GM12892 (cell line): ENCODE results near the gene SEL1L.

Experiments
- POLR2AphosphoS5 ChIP-seq: IDR thresholded peaks from 2 replicates; pipeline ENCODE4 v1.6.1; 2011; ENCODE audit warnings: low read depth, low read length, control low read depth
- TAF1 ChIP-seq: IDR thresholded peaks from 2 replicates; pipeline ENCODE4 v1.6.1; 2011; ENCODE audit warnings: low read depth, mild to moderate bottlenecking, control low read depth, low read length, borderline replicate concordance

- TF ChIP-seq TAF1 = no peak
- no peak for TF ChIP-seq POLR2AphosphoS5
Observed at GRCh38 chr14:81519200-81520011, 14.2 kb downstream of the SEL1L start.
